PC-9 (cell line): ENCODE data around the gene RSPH1. TPM values are rescaled to one million over a fixed set of nuclear protein-coding genes. Genes with fewer than 3 reads are reported as not detected.

Experiments
- BruUV-seq: library from RNA; stranded (reverse); fragments of 400-500 nt; replicated peaks from 2 replicates; lab custom pipeline; 2021; lab: Mats Ljungman, UMichigan
- CTCF ChIA-PET: fragments of 300-600 bp; sonication (Branson Sonifier 250); formaldehyde crosslinking; loops from one replicate; lab custom pipeline; 2022; ENCODE audit warnings: antibody characterized with exemption; lab: Charles Lee
- POLR2A ChIA-PET: fragments of 300-600 bp; sonication (Branson Sonifier 250); formaldehyde crosslinking; loops from one replicate; lab custom pipeline; 2022; ENCODE audit warnings: antibody characterized with exemption; ENCODE audit not compliant: unreplicated experiment; lab: Charles Lee
- DNase-seq, 2 experiments: peaks; one replicate each; pipeline versions ENCODE4 v3.0.0 to v3.0.0-alpha.2; 2015 to 2022; ENCODE audit warnings: mixed read lengths in 1 of 2
- H2AFZ ChIP-seq: fragments of 200-600 bp; sonication (generic); 2 replicates; pipeline ENCODE4 v1.8.1; 2017; ENCODE audit warnings: antibody characterized with exemption
- H3F3A ChIP-seq: fragments of 200-600 bp; sonication (generic); 2 replicates; pipeline ENCODE4 v1.8.1; 2017; ENCODE audit warnings: antibody characterized with exemption, mild to moderate bottlenecking, low read depth; ENCODE audit not compliant: insufficient read depth
- H3K27ac ChIP-seq: fragments of 200-600 bp; sonication (generic); 2 replicates; pipeline ENCODE4 v1.6.1; 2016; ENCODE audit warnings: mixed run types
- H3K27me3 ChIP-seq: fragments of 200-600 bp; sonication (generic); 2 replicates; pipeline ENCODE4 v1.6.1; 2016; ENCODE audit warnings: low read depth, mixed run types; ENCODE audit not compliant: insufficient read depth
- H3K36me3 ChIP-seq: fragments of 200-600 bp; sonication (generic); 2 replicates; pipeline ENCODE4 v1.6.1; 2016; ENCODE audit warnings: low read depth, mixed run types
- H3K4me1 ChIP-seq: fragments of 200-600 bp; sonication (generic); replicated peaks from 2 replicates; pipeline ENCODE4 v1.6.1; 2016; ENCODE audit warnings: mixed run types; ENCODE audit not compliant: insufficient read depth
- H3K4me2 ChIP-seq: fragments of 200-600 bp; sonication (generic); 2 replicates; pipeline ENCODE4 v1.6.1; 2017; ENCODE audit warnings: mixed run types
- H3K4me3 ChIP-seq: fragments of 200-600 bp; sonication (generic); 2 replicates; pipeline ENCODE4 v1.6.1; 2016; ENCODE audit warnings: mixed run types
- H3K79me2 ChIP-seq: fragments of 200-600 bp; sonication (generic); 2 replicates; pipeline ENCODE4 v1.6.1; 2017; ENCODE audit warnings: low read depth, mixed run types
- H3K9me2 ChIP-seq: fragments of 200-600 bp; sonication (generic); 2 replicates; pipeline ENCODE4 v1.8.1; 2017; ENCODE audit warnings: mild to moderate bottlenecking; ENCODE audit not compliant: insufficient read depth
- H3K9me3 ChIP-seq: fragments of 200-600 bp; sonication (generic); 2 replicates; pipeline ENCODE4 v1.8.1; 2016; ENCODE audit warnings: low read depth; ENCODE audit not compliant: insufficient read depth
- H4K20me1 ChIP-seq: fragments of 200-600 bp; sonication (generic); 2 replicates; pipeline ENCODE4 v1.8.1; 2017; ENCODE audit not compliant: insufficient read depth
- EZH2 ChIP-seq: fragments of 200-600 bp; sonication (generic); IDR thresholded peaks from 2 replicates; pipeline ENCODE4 v1.8.0; 2017; ENCODE audit warnings: antibody characterized with exemption, low read depth
- intact Hi-C: fragments of 100-400 bp; cut with micrococcal nuclease; formaldehyde crosslinking; loops from one replicate; pipeline ENCODE4 v1.10.0; 2022; ENCODE audit not compliant: unreplicated experiment
- total RNA-seq: library from RNA; stranded (reverse); gene quantifications from 2 replicates; pipeline ENCODE4 v1.2.3, GENCODE V29; 2021
- TF ChIP-seq, protein P1 (sequence below): fragments of 200-600 bp; sonication (generic); conservative IDR thresholded peaks from 2 replicates; pipeline ENCODE4 v1.6.1; 2017; ENCODE audit warnings: mixed run types, antibody characterized with exemption, mild to moderate bottlenecking, moderate library complexity

RSPH1 gene
- total RNA-seq, 1 experiment from 2014 or later, result 8.0 TPM

DNA sequence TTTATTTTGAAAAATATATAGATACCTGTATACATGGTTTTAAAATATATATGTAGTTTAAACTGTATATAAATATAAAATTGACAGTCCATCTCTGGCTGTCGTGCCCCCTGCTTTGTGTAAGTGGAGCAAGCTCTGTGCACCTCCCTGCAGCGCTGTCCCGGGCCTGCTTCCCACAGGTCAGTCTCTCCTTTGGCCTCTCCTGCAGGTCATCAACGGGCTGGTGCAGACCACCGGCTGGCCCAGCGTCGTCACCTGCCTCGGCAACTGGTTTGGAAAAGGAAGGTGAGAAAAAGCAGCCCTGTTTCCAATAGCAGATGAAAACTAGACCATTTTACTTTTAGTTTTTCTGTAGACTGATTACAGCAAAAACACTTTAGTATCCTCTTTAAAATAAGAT is 46.2 kb upstream of the RSPH1 start:
- Histone ChIP-seq H3K27me3 (no peaks in the 10 kb centered on the region), H3K4me3 (no peak overlapping the region), H3K79me2 (no peaks in the 10 kb centered on the region), H3K4me2 (no peak overlapping the region), H3K4me1 (no peaks in the 10 kb centered on the region), H2AFZ (no peak overlapping the region), H3K9me2 (no peaks in the 10 kb centered on the region), H3K9me3 (no peaks in the 10 kb centered on the region), H3K27ac (no peak overlapping the region), H3K36me3 (no peaks in the 10 kb centered on the region; the same call in 1 of the 2 replicates), H4K20me1 (no peaks in the 10 kb centered on the region), H3F3A (no peaks in the 10 kb centered on the region)
- intact Hi-C loops, result no loop called here
- TF ChIP-seq, protein P1, sequence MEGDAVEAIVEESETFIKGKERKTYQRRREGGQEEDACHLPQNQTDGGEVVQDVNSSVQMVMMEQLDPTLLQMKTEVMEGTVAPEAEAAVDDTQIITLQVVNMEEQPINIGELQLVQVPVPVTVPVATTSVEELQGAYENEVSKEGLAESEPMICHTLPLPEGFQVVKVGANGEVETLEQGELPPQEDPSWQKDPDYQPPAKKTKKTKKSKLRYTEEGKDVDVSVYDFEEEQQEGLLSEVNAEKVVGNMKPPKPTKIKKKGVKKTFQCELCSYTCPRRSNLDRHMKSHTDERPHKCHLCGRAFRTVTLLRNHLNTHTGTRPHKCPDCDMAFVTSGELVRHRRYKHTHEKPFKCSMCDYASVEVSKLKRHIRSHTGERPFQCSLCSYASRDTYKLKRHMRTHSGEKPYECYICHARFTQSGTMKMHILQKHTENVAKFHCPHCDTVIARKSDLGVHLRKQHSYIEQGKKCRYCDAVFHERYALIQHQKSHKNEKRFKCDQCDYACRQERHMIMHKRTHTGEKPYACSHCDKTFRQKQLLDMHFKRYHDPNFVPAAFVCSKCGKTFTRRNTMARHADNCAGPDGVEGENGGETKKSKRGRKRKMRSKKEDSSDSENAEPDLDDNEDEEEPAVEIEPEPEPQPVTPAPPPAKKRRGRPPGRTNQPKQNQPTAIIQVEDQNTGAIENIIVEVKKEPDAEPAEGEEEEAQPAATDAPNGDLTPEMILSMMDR, result no peak
- no peak for TF ChIP-seq EZH2
- ChIA-PET POLR2A (no interaction called here), CTCF (no interaction called here)
- DNase-seq, result no peak
- BruUV-seq, result no TSS peak

DNA sequence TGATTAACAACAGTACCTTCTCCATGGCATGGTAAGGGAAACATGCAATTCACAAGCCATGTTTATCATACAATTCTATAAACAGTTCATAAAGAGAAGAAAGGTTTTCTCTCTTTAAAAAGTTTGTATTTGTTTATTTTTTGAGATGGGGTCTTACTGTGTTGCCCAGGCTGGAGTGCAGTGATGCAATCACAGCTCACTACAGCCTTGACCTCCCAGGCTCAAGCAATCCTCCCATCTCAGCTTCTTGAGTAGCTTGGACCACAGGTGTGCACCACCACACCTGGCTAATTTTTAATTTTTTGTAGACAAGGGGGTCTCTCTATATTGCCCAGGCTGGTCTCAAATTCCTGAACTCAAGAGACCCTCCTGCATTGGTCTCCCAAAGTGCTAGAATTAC is 45.6 kb upstream of the RSPH1 start:
- Histone ChIP-seq H3K27ac (no peak overlapping the region), H3F3A (no peaks in the 10 kb centered on the region), H3K9me2 (no peaks in the 10 kb centered on the region), H3K27me3 (no peaks in the 10 kb centered on the region), H4K20me1 (no peaks in the 10 kb centered on the region), H3K4me2 (no peak overlapping the region), H3K4me3 (no peak overlapping the region), H3K9me3 (no peaks in the 10 kb centered on the region), H3K4me1 (no peaks in the 10 kb centered on the region), H3K79me2 (no peaks in the 10 kb centered on the region), H3K36me3 (no peaks in the 10 kb centered on the region; the same call in 1 of the 2 replicates), H2AFZ (no peak overlapping the region)
- intact Hi-C loops, result no loop called here
- DNase-seq, result no peak
- ChIA-PET POLR2A (interaction anchor here (0.7 kb wide), 1 partner anchor 73 kb away, joined by 4 read pairs; no protein-coding TSS in a partner anchor), CTCF (no interaction called here)
- no TSS peak for BruUV-seq
- no peak for TF ChIP-seq EZH2
- TF ChIP-seq, protein P1, result no peak

DNA sequence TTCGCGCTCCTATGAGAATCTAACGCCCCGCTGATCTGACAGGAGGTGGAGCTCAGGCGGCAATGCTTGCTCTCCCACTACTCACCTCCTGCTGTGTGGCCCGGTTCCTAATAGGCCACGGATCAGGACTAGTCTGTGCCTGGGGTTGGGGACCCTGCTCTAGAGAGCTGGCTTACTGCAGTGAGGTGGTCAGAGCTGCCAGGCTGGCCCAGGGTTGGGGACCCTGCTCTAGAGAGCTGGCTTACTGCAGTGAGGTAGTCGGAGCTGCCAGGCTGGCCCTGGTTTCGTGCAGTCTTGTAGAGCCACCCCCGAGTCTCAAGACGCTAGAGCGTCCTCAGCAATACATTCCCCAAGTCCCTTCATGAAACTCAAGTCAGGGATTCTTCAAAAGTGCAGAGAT is 45.1 kb upstream of the RSPH1 start:
- Histone ChIP-seq H4K20me1 (no peaks in the 10 kb centered on the region), H3K4me3 (no peak overlapping the region), H3K9me2 (no peaks in the 10 kb centered on the region), H3F3A (no peaks in the 10 kb centered on the region), H3K36me3 (no peaks in the 10 kb centered on the region; the same call in 1 of the 2 replicates), H3K4me1 (no peaks in the 10 kb centered on the region), H3K4me2 (no peak overlapping the region), H3K27ac (no peak overlapping the region), H2AFZ (no peak overlapping the region), H3K79me2 (no peaks in the 10 kb centered on the region), H3K9me3 (no peaks in the 10 kb centered on the region), H3K27me3 (no peaks in the 10 kb centered on the region)
- ChIA-PET CTCF (no interaction called here), POLR2A (interaction anchor here (0.7 kb wide), 1 partner anchor 72 kb away, joined by 4 read pairs; no protein-coding TSS in a partner anchor)
- BruUV-seq, result no TSS peak
- DNase-seq, result no peak
- no peak for TF ChIP-seq EZH2
- TF ChIP-seq, protein P1, result no peak
- intact Hi-C loops, result no loop called here
